Fibroblast of skin of right biceps (primary cell): ENCODE results near the gene NHSL1.

Experiments
- DNase-seq: peaks from one replicate; pipeline ENCODE4 v3.0.0-alpha.2; 2013

NHSL1 gene

DNA sequence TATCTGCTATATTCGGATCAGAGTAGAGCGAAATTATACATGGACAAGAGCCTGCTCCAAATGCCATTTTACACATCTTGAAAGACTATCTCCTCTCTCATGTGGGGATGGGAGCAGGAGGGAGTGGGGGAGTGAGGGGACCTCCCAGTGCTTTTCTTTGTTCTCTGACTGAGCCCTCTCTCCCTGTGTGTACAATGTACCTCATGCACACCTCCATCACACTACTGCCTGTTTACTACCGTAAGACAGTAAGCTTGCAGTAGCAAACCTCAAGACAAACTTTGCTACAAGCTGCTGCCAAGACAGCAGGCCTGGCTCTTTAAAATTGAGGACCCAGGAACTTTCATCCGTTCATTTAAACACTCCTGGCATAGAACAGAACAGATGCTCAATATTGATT lies 7.2 kb downstream of the NHSL1 start:
- no peak for DNase-seq

DNA sequence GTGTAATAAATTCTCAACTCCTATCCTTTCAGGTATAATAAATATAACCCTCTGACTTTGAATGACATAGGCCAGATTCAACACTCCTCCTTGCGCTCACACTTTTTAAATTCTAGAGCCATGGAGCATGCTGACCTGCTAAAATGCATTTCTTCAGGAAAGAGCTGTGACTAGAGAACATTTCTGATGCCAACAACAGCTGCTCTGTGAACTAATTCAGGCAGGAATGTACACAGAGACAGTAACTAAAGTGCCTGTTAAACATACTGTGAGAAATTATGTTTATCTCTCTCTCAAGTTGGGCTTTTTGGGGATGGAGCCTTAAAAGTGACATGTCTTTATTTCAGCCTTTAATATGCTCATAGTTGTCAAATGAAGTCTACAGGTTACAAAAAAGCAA lies 8.3 kb downstream of the NHSL1 start:
- DNase-seq = no peak

DNA sequence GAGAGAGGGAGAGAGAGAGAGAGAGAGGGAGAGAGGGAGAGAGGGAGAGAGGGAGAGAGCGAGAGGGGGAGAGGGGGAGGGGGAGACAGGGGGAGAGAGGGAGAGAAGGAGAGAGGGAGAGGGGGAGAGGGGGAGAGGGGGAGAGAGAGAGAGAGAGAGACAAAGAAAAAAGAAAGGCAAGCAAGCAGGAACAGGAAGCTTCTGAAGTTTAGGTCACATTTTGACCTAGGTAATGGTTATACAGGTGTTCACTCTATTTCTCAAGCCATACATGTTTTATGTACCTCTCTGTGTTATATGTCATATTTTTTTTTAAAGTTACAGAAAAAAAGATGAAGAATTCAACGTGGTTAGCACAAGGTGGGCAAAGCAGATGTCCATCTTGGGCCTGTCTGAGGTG lies 9.4 kb downstream of the NHSL1 start:
- no peak for DNase-seq

DNA sequence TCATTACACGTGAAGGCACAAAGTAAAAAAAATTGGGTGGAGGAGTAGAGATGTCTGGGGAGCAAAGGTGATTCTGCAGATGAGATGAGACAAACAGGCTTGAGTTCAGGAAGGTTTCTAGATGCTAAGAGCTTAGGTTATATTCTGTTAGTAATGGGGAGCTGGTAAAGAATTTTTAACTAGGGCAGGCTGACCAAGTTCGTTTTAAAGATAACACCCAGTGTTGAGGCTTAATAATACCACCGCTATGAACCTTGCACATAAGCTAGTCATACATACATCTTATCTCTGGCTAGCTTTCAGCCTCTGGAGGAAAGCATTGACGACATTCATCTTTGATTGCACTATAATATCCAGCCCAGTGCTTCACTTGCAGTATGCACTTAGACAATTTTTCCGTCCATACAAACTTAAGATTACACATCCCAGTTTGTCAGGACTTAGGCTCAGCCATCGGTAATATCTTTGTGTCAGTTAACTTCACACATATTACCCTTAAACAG lies 12.1 kb downstream of the NHSL1 start:
- DNase-seq = no peak

DNA sequence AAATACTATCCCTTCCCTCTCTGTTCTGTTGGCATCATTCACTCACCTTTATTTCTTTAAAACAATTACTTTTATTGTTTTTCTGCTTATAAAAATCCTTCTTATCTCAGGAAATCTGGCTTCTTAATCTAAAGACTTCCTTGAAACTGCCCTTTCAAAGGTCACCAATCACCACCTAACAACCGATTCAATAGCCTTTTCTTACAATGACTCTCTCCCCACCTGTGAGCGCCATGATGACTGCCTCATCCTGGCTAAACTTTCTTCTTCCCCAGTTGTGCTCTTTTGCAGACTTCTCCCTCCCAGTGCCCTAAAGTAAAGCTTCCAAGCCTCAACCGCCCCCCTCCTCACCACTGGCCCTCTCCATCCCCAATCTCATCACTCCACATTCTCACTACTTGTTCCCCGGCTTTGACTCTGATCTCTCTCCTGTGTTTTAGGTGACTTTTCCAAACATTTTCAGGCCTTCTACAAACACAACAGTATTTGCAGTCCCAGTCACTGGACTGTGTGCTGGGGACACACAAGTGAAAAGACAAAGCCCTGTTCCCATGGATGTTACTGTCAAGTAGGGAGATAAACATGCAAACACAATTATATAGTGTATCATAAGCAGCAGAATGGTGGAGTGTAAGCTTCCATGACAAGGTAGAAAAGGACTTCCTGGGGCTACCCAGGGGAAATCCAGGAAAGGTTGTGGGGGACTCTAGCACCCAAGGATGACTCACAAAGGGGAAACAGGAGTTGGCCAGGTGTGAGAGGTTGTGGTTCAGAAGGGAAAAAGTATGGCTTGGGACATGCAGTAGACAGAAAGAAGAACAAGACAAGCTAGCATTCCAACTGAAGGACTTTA lies 12.8 kb downstream of the NHSL1 start:
- no peak for DNase-seq

DNA sequence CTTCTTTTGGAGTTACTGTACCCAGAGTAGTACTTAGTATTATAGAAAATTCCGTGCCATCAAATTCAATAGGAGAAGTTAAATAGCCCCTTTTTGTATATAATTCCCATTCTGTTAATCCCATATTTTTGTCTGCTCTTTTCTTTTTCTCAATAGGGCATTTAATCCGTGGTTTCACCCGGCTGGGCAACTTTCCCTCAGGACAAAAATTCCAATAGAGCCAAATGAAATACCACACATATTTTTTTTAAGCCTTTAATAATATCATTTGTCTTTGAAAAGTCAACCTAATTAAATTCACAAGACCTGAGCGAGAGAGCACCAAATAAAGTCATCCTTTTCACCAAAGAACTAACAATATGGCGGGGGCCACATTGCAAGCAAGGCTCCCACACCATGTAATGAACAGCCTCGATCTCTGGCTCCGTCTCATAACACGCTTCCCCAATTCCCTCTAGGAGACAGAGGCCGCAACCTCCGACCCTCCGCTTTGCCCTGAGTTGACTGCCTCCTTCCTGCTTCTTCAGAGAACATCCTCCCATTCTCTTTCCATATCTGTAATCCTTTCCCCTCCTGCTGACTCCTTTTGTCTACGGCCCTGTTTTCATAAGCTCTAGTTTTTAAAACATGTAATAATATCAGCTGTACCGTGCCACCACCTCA lies 13.6 kb downstream of the NHSL1 start:
- DNase-seq = peak; percentile 10

DNA sequence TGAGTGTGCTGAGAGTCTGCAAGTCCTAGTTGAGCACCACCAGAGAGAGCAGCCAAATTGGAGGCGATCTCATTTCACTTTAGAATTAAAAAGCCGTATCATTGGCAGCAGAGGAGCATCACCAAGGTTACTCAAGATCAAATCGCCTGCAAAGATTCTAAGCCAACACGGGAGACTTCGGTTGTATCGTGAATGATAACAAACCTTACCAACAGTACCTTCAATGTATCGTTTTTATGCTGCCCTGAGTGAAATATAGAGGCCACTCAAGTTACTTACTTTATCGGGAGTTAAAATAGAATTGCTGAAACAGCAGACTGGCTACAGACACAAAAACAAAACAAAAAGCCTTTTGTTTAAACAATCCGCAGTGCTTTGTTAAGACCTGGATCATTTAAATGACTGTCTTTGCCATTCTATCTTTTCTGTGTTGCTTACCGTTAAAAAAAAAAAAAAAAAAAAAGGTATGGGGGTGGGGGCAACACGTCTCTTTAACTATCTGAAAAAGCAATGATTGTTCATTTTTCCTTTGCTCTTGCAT lies 14.2 kb downstream of the NHSL1 start:
- DNase-seq = no peak

DNA sequence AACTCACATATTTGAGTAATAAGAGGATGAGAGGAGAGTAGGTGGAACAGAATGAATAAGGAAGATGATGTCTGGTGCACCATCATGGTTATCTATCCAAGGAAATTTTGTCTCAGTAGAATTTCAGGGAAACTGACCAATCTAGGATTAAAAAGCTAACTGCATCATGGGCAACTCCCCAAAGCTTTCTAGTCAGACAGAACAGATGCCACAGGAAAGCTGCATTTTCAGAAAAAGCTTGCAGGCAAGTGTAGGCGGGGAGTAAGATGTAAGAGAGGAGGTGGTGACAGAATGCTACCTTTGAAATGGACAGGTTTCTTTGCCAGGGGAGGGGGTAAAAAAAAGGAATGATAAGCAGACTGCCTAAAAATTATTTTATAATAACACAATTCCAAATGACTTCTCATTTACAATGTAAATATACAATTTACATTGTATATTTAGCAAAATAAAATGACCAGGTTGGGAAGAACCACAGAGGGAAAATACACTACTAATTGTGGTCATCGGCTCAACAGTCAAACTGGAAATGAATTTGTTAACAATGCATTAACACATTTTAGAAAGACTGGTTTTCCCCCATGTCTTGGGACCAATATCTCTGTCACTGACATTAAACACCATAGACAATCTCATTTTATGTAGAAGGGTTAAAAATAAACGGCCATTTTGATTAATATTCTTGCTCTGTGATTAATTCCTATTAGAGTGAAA lies 15.1 kb downstream of the NHSL1 start:
- no peak for DNase-seq

DNA sequence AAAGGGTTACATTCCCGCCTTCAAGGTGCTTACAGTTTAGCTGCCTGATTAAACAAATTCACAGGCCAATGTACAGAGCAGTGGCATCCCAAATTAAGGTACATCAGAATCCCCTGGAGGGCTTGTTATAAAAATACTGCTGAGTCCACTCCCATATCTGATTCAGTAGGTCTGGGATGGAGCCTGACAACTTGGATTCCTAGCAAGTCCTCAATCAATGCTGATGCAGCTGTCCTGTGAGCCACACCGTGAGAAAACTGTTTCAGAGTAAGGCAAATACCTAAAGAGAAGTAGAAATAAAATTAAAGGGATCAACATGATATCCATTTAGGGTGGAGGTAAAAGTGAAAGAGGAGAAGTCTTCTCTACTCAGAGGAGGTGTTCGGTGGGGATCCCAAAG lies 16.5 kb downstream of the NHSL1 start:
- DNase-seq = no peak

DNA sequence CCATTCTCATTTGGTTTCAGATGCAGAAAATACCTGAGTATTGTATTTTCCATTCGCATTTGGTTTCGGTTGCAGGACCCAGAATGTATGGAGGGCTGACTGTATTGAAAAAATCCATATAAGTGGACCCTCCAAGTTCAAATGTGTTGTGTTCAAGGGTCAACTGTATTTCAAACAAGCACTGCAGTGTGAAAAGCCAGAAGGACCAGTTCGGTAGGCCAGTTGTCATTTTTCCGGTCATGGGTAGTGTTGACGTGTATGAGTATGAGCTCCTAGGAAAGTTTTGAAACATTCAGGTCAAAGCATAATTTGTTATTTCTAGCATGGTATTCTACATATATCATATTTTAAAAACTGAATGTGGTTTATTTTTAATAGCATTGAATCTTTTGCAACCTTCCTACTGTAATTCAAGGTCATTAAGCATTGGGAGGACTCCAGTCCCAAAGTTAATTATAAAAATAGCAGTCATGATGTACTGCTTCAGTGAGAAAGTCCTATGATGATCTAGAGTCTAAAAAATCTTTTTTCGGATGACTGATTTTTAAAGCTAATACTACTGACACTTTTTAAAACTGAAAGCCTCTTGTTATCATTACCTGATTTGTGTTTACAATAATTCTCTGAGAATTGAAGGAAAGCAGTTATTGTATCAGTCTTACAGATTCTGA lies 18.9 kb downstream of the NHSL1 start:
- no peak for DNase-seq

DNA sequence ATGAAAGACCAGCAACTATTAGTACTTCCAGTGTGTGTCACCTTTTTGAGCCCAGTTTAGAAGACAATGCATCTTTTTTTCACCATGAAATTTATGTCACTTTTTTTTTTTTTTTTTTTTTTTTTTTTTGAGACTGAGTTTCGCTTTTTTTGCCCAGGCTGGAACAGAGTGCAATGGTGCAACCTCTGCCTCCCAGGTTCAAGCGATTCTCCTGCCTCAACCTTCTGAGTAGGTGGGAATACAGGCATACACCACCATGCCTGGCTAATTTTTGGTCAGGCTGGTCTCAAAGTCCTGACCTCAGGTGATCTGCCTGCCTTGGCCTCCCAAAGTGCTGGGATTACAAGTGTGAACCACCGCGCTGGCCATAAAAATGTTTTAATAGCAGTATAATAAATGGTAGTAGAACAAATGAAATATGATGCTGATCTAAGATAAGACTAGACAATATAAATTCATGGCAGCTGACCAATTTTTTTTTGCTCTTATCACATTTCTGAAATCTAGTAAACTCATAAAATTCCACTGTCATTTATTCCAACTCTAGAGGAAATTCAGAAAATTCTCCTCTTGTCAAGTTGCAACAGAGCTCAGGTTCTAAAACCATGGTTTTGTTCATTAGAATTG lies 21.3 kb downstream of the NHSL1 start:
- no peak for DNase-seq

DNA sequence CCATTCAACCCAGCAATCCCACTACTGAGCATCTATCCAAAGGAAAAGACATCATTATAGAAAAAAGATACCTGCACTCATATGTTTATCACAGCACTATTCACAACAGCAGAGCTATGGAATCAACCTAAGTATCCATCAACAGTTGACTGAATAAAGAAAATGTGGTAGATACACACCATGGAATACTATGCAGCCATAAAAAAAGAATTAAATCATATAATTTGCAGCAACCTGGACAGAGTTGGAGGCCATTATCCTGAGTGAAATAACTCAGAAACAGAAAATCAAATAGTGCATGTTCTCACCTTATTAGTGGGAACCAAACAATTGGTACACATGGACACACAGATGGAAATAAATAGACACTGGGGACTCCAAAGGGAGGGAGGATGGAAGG lies 23.2 kb downstream of the NHSL1 start:
- DNase-seq = no peak

DNA sequence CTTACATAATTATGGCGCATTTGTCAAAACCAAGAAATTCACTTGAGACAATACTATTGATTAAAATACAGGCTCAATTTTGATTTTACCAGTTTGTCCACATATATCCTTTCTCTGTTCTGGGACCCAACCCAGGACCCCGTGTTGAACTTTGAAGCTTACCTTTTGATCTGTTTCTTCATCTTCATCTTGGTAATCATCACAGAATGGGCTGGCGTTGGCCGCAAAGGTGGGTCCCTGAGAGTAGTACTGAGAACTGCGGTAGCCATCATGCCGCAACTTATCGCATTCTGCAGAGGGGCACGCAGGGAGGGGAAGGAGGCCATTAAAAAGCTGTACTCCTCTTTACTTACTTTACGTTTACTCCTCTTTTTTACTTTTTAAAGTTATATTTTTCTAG lies 26.1 kb downstream of the NHSL1 start:
- DNase-seq = no peak

DNA sequence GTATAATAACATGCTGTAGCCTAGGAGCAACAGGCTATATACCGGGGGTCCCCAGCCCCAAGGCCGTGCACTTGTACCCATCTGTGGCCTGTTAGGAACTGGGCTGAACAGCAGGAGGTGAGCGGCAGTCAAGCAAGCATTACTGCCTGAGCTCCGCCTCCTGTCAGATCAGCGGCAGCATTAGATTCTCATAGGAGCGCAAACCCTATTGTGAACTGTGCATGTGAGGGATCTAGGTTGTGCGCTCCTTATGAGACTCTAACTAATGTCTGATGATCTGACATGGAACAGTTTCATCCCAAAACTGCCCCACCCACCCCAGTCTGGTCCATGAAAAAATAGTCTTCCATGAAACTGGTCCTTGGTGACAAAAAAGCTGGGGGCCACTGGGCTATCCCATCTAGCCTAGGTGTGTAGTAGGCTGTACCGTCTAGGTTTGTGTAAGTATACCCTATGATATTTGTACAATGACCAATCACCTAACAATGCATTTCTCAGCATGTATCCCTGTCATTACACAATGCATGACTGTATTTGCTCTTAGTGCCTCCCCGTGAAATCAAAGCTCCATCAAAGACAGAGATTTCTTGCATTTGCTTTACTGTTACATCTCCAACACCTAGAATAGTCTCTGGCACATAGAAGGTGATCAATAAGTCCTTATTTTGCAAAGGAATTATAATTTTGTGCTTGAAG lies 30.8 kb downstream of the NHSL1 start:
- peak; percentile 49 for DNase-seq

DNA sequence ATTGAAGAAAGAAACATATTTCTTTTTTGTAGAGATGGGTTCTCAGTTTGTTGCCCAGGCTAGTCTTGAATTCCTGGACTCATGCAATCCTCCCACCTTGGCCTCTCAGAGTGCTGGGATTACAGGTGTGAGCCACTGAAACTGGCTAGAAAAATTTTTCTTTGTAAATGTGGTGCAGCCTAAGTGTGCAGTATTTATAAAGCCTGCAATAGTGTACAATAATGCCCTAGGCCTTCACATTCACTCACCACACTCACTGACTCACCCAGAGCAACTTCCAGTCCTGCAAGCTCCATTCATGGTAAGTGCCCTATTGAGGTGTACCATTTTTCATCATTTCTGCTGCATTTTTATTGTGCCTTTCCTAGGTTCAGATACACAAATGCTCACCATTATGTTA lies 31.4 kb downstream of the NHSL1 start:
- DNase-seq = peak; percentile 10

DNA sequence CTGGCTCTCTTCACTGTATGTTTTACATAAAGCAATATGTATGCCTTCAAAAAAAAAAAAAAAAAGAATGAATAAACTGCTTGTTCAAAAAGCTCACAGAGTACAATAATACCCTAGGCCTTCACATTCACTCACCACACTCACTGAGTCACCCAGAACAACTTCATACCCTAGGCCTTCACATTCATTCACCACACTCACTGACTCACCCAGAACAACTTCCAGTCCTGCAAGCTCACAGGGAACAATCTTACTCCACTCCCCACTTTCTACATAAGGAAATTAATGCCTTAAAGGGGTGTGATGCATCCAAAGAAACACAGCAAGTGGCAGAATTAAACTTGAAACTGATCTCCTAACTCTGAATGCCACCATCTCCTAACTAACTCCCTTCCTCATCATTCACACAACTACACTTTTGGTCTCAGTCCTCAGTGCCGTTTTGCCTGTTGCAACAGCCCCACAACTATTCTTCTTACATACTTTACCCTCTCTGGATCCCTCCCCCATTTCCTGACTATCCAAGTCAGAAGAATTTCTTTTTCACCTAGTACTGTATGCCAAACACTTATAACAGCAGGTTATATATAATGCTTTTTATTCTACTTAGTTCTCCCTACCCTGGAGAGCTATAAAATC lies 34.2 kb downstream of the NHSL1 start:
- peak; percentile 97 for DNase-seq

DNA sequence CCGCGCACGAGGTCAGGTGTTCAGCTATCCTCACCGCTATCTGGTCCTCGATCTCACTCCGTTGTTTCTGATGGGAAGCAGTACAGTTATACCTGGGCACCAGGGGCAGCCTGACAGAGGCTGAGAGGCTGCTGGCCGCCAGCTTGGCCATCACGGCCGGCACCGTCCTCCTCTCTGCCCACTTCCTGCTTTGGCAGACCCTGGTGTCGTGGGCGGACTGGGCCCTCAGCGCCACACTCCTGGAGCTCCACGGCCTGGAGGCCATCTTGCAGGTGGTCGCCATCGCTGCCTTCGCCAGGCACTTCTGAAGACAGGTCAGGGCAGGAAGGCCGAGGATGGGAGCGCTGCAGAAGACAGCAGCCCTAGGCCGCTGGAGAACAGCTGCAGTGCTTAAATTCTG lies 35.2 kb downstream of the NHSL1 start:
- no peak for DNase-seq

DNA sequence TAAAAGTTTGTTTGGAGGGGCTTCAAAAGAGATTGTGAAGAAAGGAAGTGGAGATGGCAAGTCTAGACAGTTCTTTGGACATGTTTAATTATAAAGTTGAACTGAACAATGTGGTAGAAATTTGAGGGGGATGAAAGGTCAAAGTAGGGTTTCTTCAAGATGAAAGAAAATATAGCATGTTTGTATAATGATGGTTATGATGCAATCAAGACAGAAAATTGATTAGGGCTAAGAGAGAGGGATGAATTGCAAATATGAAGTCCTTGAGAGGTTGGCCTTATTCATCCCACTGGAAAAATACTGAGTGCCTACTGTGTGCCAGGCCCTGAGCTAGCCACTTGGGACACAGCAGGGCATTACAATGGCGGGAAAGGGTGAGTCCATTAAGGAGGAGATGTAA lies 37.6 kb downstream of the NHSL1 start:
- DNase-seq = no peak

DNA sequence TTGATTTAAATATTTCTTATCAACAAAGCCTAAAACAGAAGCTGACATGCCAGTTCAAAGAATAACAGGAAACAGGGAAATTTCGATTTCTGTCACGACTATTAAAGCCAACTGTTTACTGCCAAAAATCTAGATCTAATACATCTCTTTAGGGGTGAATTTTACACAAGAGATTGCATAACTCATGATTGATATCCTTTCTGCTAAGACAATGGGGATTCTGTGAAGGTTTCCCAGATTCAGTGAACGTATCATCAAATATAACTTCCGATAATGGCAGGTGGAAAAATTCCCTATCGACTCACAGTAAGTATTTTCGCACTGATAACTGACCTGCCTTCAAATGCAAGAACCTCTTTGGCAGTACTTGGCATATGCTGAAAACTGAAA lies 42.9 kb downstream of the NHSL1 start:
- no peak for DNase-seq

DNA sequence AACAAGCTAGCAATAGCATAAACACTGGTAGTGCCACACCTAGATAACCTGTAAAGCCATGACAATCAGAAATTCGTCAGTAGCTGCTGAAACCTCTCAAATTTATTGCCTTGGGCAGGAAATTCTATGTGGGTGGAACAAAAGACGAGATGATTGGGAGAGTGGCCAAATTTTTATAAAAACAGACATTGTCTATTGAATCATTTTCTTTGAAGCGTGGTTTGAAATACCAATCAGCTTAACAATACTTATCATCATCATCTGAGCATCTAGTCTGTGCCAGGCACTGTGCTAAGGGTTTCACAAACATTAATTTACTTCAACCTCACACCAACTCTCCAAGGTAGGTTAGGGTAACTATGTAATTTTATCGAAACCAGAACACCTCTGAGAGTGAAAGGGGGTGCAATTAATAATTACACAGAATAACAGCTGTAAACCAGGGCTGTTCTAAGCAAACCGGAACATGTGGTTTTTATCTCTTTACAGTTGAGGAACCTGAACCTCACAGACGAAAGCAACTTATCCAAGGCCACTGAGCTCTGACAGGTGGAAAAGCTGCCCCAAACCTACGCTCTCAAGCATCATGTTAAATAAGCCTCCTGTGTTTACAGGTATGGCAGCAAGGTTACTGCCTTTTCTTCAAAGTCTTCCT lies 43.4 kb downstream of the NHSL1 start:
- peak; percentile 61 for DNase-seq
